Transverse colon (tissue), 4 donors: ENCODE results near the gene PALM.
"Not testable (repeated sequence)": the region's sequence is repeated elsewhere in the genome, so short reads cannot be mapped to it uniquely, and the experiment has no call there.

Experiments used
- POLR2AphosphoS5 ChIP-seq, 3 donors: sonication (generic); formaldehyde crosslinking; IDR thresholded peaks; one replicate each; pipeline ENCODE4 v1.6.1; 2016; ENCODE audit warnings: antibody characterized with exemption in 3 of 3
- TF ChIP-seq, protein P1 (sequence below), 5 experiments: fragments of 200-600 bp in 3 of 5; fragments of 450-650 bp in 2 of 5; sonication (generic) in 3 of 5; IDR thresholded peaks; 1 replicate in 2 of 5; 2 replicates in 3 of 5; pipeline ENCODE4 v1.5.1; 2016 to 2017; ENCODE audit warnings: antibody characterized with exemption in 5 of 5, inconsistent platforms in 3 of 5, mild to moderate bottlenecking in 2 of 5, moderate library complexity in 1 of 5

DNA sequence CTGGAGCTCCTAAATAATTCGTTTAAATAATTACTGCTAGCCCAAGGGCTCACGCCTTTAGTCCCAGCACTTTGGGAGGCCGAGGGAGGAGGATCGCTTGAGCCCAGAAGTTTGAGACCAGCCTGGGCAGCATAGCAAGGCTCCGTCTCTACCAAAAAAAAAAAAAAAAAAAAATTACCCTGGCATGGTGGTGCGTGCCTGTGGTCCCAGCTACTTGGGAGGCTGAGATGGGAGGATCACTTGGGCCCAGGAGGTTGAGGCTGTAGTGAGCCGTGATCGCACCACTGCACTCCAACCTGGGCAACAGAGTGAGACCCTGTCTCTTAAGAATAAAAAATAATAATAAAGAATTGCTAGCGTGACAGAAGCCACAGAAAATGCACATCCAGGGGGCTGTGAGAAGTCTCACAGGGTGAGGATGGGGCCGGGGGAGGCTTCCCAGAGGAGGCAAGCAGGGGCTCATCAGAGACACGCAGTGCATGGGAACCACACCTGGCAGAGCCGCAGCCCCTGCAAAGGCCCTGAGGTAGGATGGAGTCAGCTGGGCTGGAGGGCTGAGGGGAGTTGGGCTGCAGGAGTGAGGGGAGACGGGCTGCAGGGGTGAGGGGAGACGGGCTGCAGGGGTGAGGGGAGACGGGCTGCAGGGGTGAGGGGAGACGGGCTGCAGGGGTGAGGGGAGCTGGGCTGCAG lies 32.2 kb downstream of the PALM start:
- TF ChIP-seq, protein P1, sequence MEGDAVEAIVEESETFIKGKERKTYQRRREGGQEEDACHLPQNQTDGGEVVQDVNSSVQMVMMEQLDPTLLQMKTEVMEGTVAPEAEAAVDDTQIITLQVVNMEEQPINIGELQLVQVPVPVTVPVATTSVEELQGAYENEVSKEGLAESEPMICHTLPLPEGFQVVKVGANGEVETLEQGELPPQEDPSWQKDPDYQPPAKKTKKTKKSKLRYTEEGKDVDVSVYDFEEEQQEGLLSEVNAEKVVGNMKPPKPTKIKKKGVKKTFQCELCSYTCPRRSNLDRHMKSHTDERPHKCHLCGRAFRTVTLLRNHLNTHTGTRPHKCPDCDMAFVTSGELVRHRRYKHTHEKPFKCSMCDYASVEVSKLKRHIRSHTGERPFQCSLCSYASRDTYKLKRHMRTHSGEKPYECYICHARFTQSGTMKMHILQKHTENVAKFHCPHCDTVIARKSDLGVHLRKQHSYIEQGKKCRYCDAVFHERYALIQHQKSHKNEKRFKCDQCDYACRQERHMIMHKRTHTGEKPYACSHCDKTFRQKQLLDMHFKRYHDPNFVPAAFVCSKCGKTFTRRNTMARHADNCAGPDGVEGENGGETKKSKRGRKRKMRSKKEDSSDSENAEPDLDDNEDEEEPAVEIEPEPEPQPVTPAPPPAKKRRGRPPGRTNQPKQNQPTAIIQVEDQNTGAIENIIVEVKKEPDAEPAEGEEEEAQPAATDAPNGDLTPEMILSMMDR (IDR thresholded peaks at IDR 0.05) = not testable (repeated sequence)
- TF ChIP-seq POLR2AphosphoS5 (IDR thresholded peaks at IDR 0.05) = not testable (repeated sequence)
